Islet precursor cell (in vitro differentiated cells): ENCODE data around the gene ITGB3.

Experiments used
- DNase-seq: peaks from one replicate; pipeline ENCODE4 v3.0.0-alpha.2; 2018

ITGB3 gene

GRCh38 chr17:47278561-47278960, 24.9 kb downstream of the ITGB3 start:
- no peak for DNase-seq

- peak; percentile 94 for DNase-seq
Measured at GRCh38 chr17:47279062-47279801, 25.6 kb downstream of the ITGB3 start.

GRCh38 chr17:47280072-47280811, 26.6 kb downstream of the ITGB3 start:
- DNase-seq: peak; percentile 73

GRCh38 chr17:47281216-47281615, 27.6 kb downstream of the ITGB3 start:
- DNase-seq: no peak

GRCh38 chr17:47285003-47285402, 31.4 kb downstream of the ITGB3 start:
- DNase-seq: no peak

- no peak for DNase-seq
Measured at GRCh38 chr17:47286198-47286914, 32.7 kb downstream of the ITGB3 start.

GRCh38 chr17:47287068-47287467, 33.4 kb downstream of the ITGB3 start:
- no peak for DNase-seq

GRCh38 chr17:47287639-47288038, 34.0 kb downstream of the ITGB3 start:
- DNase-seq: no peak

GRCh38 chr17:47288531-47289116, 35.0 kb downstream of the ITGB3 start:
- DNase-seq: no peak

- DNase-seq: no peak
Measured at GRCh38 chr17:47289302-47289701, 35.7 kb downstream of the ITGB3 start.

GRCh38 chr17:47290870-47291241, 37.2 kb downstream of the ITGB3 start:
- no peak for DNase-seq

GRCh38 chr17:47291242-47291873, 37.7 kb downstream of the ITGB3 start:
- DNase-seq: no peak

- DNase-seq: no peak
Measured at GRCh38 chr17:47292206-47292605, 38.6 kb downstream of the ITGB3 start.

- DNase-seq: no peak
Measured at GRCh38 chr17:47295037-47295873, 41.6 kb downstream of the ITGB3 start.

- DNase-seq: peak; percentile 46
Measured at GRCh38 chr17:47295874-47296255, 42.2 kb downstream of the ITGB3 start.

- DNase-seq: no peak
Measured at GRCh38 chr17:47297661-47298400, 44.2 kb downstream of the ITGB3 start.

GRCh38 chr17:47298712-47299111, 45.1 kb downstream of the ITGB3 start:
- DNase-seq: no peak

- peak; percentile 53 for DNase-seq
Measured at GRCh38 chr17:47299239-47299910, 45.7 kb downstream of the ITGB3 start.

- peak; percentile 23 for DNase-seq
Measured at GRCh38 chr17:47300718-47301117, 47.1 kb downstream of the ITGB3 start.

GRCh38 chr17:47301161-47301560, 47.5 kb downstream of the ITGB3 start:
- peak; percentile 56 for DNase-seq

- no peak for DNase-seq
Measured at GRCh38 chr17:47301831-47302230, 48.2 kb downstream of the ITGB3 start.
